Activated B cell treated with CpG ODN at 0.5 μM for 24 hours (primary cell): ENCODE data around the gene AGT. TPM values are rescaled to one million over a fixed set of nuclear protein-coding genes. Genes with fewer than 3 reads are reported as not detected.

Experiments
- ATAC-seq: fragments of 200-7000 bp; cut with Tn5 transposase; one replicate; pipeline ENCODE4 v1.10.0; 2021; ENCODE audit warnings: low read depth, mild to moderate bottlenecking, moderate library complexity
- CTCF ChIA-PET: fragments of 350-600 bp; sonication (Branson Sonifier 250); formaldehyde crosslinking; loops from one replicate; lab custom pipeline; 2021; ENCODE audit warnings: antibody characterized with exemption; lab: Charles Lee
- POLR2A ChIA-PET: fragments of 350-600 bp; sonication (Branson Sonifier 250); formaldehyde crosslinking; loops from one replicate; lab custom pipeline; 2021; ENCODE audit warnings: antibody characterized with exemption; lab: Charles Lee
- DNase-seq: peaks from one replicate; pipeline ENCODE4 v3.0.0; 2022
- H3K27ac Mint-ChIP-seq: one replicate; pipeline ENCODE4 v1.8.0; 2020; ENCODE audit warnings: mixed read lengths
- H3K27me3 Mint-ChIP-seq: one replicate; pipeline ENCODE4 v1.8.0; 2021; ENCODE audit warnings: mixed read lengths
- H3K36me3 Mint-ChIP-seq: one replicate; pipeline ENCODE4 v1.8.0; 2021; ENCODE audit warnings: low read depth, mixed read lengths
- H3K4me1 Mint-ChIP-seq: one replicate; pipeline ENCODE4 v1.8.0; 2021; ENCODE audit warnings: mixed read lengths
- H3K4me3 Mint-ChIP-seq: one replicate; pipeline ENCODE4 v1.8.0; 2020; ENCODE audit warnings: mild to moderate bottlenecking, mixed read lengths
- H3K9me3 Mint-ChIP-seq: one replicate; pipeline ENCODE4 v1.8.0; 2020; ENCODE audit warnings: mixed read lengths
- CTCF ChIP-seq: fragments of 200-600 bp; IDR thresholded peaks from one replicate; pipeline ENCODE4 v1.8.0; 2022; ENCODE audit warnings: antibody characterized with exemption, mild to moderate bottlenecking
- intact Hi-C: fragments of 100-400 bp; cut with micrococcal nuclease; formaldehyde crosslinking; loops from one replicate; pipeline ENCODE4 v1.15.1; 2024
- total RNA-seq: library from RNA; stranded (reverse); gene quantifications from 2 replicates; pipeline ENCODE4 v1.2.3, GENCODE V29; 2022

Gene AGT
- total RNA-seq, 1 donor from 2014 or later, result not detected

GRCh38 chr1:230713547-230713914, 391 bp downstream of the AGT start:
- CTCF ChIA-PET, result no interaction called here
- Mint-ChIP-seq H3K36me3 (no peaks in the 10 kb centered on the region), H3K27me3 (peaks cover 14% of the 10 kb centered on the region), H3K9me3 (peaks cover 5% of the 10 kb centered on the region), H3K27ac (no peak overlapping the region), H3K4me1 (no peaks in the 10 kb centered on the region), H3K4me3 (no peak overlapping the region)
- POLR2A ChIA-PET, result no interaction called here
- DNase-seq, result no peak
- no peak for TF ChIP-seq CTCF
- intact Hi-C loops, result no loop called here
- ATAC-seq, result no peak

- no peak for TF ChIP-seq CTCF
- intact Hi-C loops, result no loop called here
- peaks cover 5% of the 10 kb centered on the region for H3K9me3 Mint-ChIP-seq
- no peaks in the 10 kb centered on the region for H3K4me1 Mint-ChIP-seq
- peaks cover 16% of the 10 kb centered on the region for H3K27me3 Mint-ChIP-seq
- DNase-seq (no peak), ATAC-seq (no peak)
- ChIA-PET CTCF (no interaction called here), POLR2A (no interaction called here)
- H3K4me3 Mint-ChIP-seq, result no peak overlapping the region
- no peaks in the 10 kb centered on the region for H3K36me3 Mint-ChIP-seq
- H3K27ac Mint-ChIP-seq, result no peak overlapping the region
Measured at GRCh38 chr1:230713138-230713537, 784 bp downstream of the AGT start.

GRCh38 chr1:230712470-230712942, 1.4 kb downstream of the AGT start:
- Mint-ChIP-seq H3K4me1 (no peaks in the 10 kb centered on the region), H3K36me3 (no peaks in the 10 kb centered on the region), H3K9me3 (peaks cover 5% of the 10 kb centered on the region), H3K27me3 (peaks cover 18% of the 10 kb centered on the region), H3K27ac (no peak overlapping the region), H3K4me3 (no peak overlapping the region)
- CTCF ChIA-PET, result no interaction called here
- TF ChIP-seq CTCF, result no peak
- ATAC-seq, result no peak
- no peak for DNase-seq
- POLR2A ChIA-PET, result no interaction called here
- intact Hi-C loops, result no loop called here

- Mint-ChIP-seq H3K9me3 (no peaks in the 10 kb centered on the region), H3K36me3 (no peaks in the 10 kb centered on the region), H3K4me1 (no peaks in the 10 kb centered on the region), H3K27ac (no peak overlapping the region), H3K4me3 (no peak overlapping the region), H3K27me3 (peaks cover 26% of the 10 kb centered on the region)
- DNase-seq (no peak), ATAC-seq (no peak)
- ChIA-PET POLR2A (no interaction called here), CTCF (no interaction called here)
- TF ChIP-seq CTCF, result no peak
- intact Hi-C loops, result no loop called here
Measured at GRCh38 chr1:230711245-230711644, 2.7 kb downstream of the AGT start.

- Mint-ChIP-seq H3K4me1 (no peaks in the 10 kb centered on the region), H3K9me3 (no peaks in the 10 kb centered on the region), H3K27ac (no peak overlapping the region), H3K27me3 (peaks cover 26% of the 10 kb centered on the region), H3K36me3 (no peaks in the 10 kb centered on the region), H3K4me3 (no peak overlapping the region)
- ChIA-PET POLR2A (no interaction called here), CTCF (no interaction called here)
- ATAC-seq (no peak), DNase-seq (no peak)
- intact Hi-C loops, result no loop called here
- no peak for TF ChIP-seq CTCF
Measured at GRCh38 chr1:230710543-230710904, 3.4 kb downstream of the AGT start.
